GM19438 (cell line): Measurements from ENCODE around the gene PPP2R3B.
"Not testable (repeated sequence)": the region's sequence is repeated elsewhere in the genome, so short reads cannot be mapped to it uniquely, and the experiment has no call there.

ENCODE experiments used
- ATAC-seq: cut with Tn5 transposase; IDR thresholded peaks from one replicate; pipeline ENCODE4 v1.9.1; 2021; ENCODE audit warnings: low read depth; ENCODE audit not compliant: unreplicated experiment

PPP2R3B gene

GRCh38 chrX:310621-311155 is 76.0 kb downstream of the PPP2R3B start:
- no peak for ATAC-seq

DNA sequence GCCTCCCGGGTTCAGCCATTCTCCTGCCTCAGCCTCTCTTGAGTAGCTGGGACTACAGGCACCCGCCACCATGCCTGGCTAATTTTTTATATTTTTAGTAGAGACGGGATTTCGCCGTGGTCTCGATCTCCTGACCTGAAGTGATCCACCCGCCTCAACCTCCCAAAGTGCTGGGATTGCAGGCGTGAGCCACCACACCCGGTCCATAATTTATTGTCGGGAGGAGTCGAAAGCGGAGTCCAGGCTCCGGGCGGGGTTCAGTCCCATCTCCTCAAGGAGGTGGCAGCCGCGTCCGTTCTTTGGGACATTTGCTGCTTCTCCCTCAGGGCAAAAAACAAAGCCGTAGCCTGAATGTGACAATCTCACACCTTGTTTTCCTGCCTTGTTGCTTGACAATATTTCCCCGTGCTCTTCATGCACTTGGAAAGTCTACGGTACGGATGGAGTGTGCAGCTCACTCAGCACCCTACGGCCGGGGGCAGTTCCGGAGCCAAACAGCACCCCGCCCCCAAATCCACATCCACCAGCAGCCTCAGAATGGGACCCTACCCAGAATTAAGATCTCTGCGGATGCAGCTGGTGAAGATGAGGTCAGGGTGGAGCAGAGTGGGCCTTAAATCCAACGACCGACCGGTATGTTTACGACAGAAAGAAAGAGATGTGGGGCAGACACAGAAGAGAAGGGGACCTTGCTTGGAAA is 77.7 kb downstream of the PPP2R3B start:
- ATAC-seq, result no peak

- no peak for ATAC-seq
These were observed 79.2 kb downstream of the PPP2R3B start for GRCh38 chrX:307261-308111.

- ATAC-seq, result not testable (repeated sequence)
These were observed 80.0 kb downstream of the PPP2R3B start for GRCh38 chrX:306614-307251.

GRCh38 chrX:305781-306613 is 80.7 kb downstream of the PPP2R3B start:
- ATAC-seq, result not testable (repeated sequence)

GRCh38 chrX:302975-303374 is 83.7 kb downstream of the PPP2R3B start:
- no peak for ATAC-seq

DNA sequence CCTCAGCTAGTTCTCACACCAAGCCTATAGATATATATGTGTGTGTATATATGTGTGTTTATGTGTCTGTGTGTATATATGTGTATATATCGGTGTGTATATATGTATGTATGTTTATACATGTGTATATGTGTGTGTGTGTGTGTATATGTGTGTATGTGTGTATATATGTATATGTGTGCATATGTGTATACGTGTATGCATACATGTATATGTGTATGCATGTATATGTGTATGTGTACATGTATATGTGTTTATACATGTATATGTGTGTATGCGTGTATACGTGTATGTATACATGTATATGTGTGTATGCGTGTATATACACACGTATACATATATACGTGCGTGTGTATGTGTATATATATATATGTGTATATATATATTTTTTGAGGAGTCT is 86.4 kb downstream of the PPP2R3B start:
- no peak for ATAC-seq

- no peak for ATAC-seq
These were observed 87.7 kb downstream of the PPP2R3B start for GRCh38 chrX:298993-299392.

- ATAC-seq, result no peak
These were observed 91.6 kb downstream of the PPP2R3B start for GRCh38 chrX:295136-295535.

GRCh38 chrX:292900-293897 is 93.5 kb downstream of the PPP2R3B start:
- ATAC-seq, result no peak

GRCh38 chrX:291411-291901 is 95.3 kb downstream of the PPP2R3B start:
- ATAC-seq, result no peak

DNA sequence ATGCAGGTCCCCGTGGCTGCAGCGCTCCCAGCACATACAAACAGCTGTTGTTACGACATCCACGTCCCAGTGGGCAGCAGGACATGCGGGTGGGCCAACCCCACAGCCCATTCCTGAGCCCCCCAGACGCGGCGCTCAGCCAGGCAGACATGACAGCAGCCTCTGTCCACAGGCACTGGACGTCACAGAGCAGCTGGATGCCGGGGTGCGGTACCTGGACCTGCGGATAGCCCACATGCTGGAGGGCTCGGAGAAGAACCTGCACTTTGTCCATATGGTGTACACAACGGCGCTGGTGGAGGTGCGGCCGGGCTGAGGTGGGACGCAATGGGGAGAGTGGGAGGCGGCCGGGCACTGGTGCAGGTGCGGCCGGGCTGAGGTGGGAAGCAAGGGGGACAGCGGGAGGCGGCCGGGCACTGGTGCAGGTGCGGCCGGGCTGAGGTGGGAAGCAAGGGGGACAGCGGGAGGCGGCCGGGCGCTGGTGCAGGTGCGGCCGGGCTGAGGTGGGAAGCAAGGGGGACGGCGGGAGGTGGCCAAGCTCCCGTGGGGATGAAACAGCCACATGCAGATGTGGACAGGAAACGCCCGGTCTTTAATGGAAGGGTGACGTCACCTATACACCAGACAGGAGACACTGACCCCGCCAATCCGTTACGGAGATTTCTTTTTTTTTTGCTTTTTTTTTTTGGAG is 96.1 kb downstream of the PPP2R3B start:
- no peak for ATAC-seq

GRCh38 chrX:288561-288991 is 98.1 kb downstream of the PPP2R3B start:
- ATAC-seq, result no peak

DNA sequence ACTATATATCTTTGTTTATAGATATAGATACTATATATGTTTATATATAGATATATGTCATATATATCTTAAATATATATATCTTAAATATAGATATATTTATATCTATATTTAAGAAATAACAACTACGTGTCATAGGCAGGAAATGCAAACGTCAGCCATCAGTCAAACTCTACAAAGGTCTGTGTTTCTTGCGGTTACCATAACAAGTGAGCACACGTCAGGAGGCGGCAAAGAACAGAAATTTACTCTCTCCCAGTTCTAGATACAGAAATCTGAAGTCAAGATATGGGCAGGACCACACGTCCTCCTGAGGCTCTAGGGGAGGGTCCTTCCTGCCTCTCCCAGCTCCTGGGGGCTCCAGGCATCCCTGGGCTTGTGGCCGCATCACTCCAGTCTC is 99.0 kb downstream of the PPP2R3B start:
- no peak for ATAC-seq

DNA sequence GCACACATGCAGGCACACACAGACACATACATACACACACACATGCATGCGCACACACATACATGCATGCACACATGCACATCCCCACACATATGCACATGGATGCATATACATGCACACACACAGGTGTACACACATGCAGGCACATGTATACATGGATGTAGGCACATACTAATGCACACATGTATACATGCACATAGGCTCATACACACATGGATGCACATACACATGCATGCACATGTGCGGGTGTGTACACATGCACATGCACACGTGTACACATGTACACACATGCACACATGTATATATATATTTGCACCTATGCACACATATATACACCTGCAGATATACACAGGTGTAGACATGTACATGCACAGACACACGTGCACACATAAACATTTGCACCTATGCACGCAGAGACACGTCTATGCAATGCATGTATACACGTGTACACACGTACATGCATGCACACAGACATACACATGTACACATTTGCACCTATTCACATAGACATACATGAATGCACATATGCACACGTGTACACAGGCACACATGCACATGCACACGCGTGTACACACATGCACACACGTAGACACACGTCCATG is 101.5 kb downstream of the PPP2R3B start:
- no peak for ATAC-seq
